IPS DF 4.7 (cell line): Measurements from ENCODE around the gene BICDL1.
"Not testable (repeated sequence)": the region's sequence is repeated elsewhere in the genome, so short reads cannot be mapped to it uniquely, and the experiment has no call there.

Experiments used
- DNase-seq: peaks from one replicate; pipeline ENCODE4 v3.0.0-alpha.2; 2013; ENCODE audit warnings: low spot score; ENCODE audit errors: extremely low read depth

Gene BICDL1, protein sequence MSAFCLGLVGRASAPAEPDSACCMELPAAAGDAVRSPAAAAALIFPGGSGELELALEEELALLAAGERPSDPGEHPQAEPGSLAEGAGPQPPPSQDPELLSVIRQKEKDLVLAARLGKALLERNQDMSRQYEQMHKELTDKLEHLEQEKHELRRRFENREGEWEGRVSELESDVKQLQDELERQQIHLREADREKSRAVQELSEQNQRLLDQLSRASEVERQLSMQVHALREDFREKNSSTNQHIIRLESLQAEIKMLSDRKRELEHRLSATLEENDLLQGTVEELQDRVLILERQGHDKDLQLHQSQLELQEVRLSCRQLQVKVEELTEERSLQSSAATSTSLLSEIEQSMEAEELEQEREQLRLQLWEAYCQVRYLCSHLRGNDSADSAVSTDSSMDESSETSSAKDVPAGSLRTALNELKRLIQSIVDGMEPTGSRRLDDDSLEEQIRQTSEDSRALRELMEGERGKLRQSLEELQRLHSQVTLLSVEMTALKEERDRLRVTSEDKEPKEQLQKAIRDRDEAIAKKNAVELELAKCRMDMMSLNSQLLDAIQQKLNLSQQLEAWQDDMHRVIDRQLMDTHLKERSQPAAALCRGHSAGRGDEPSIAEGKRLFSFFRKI

GRCh38 chr12:119988472-119989360 lies at the start of gene BICDL1:
BICDL1 (plus strand) TSS chr12:119989236; CDS start chr12:119989869, 633 bp downstream.
- DNase-seq = peak; percentile 68

GRCh38 chr12:119940897-119941296 lies 48.1 kb upstream of the BICDL1 start:
- DNase-seq = no peak

DNA sequence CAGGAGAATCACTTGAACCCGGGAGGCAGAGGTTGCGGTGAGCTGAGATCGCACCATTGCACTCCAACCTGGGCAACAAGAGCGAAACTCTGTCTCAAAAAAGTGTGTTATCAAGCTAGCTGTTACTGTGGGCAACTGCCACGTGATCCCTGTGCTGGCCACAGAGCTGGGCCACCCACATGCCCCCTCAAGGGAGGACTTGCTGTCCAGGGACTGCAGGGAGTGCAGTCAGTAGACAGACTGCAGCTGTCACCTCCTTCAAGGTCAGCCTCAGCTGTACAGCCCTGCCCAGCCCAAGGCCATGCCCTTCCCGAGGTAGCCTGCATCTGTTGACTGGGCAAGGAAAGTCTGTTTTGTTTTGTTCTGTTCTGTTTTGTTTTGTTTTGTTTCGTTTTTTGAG lies 46.6 kb upstream of the BICDL1 start:
- DNase-seq = no peak

DNA sequence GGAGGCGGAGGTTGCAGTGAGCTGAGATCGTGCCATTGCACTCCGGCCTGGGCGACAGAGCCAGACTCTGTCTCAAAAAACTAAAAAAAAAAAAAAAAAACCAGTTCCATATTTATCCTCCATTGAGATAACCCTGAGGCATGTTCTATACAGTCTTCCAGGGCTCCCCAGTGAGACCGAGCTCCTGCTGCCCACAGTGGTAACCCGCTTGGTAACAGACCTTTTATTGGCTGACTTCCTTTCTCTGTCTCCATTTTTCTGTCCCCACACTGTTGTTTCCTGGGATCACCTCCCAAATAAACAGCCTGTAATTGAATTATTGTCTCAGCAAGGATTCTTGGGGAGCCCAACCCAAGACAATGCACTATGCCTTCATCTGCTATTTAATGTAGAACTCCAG lies 42.8 kb upstream of the BICDL1 start:
- DNase-seq = no peak

DNA sequence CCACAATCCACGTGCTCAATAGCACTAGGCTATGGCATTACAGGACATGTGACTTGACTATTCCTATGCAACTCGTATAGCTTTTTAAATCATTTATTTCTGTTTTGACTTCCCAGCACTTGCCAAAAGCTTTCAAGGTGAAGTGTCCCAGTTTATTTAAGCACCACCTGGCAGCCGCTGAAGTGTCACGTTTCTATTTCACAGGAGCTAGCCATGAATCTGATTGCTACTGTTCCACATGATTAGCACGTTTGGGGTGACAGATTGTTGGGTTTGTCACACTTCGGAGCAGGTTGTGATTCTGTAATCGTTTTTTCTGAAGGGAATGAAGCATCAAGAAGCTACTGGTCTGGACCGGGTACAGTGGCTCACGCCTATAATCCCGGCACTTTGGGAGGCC lies 39.9 kb upstream of the BICDL1 start:
- no peak for DNase-seq

GRCh38 chr12:119949594-119949993 lies 39.4 kb upstream of the BICDL1 start:
- no peak for DNase-seq

- DNase-seq = no peak
Measured at GRCh38 chr12:119956047-119956446, 33.0 kb upstream of the BICDL1 start.

DNA sequence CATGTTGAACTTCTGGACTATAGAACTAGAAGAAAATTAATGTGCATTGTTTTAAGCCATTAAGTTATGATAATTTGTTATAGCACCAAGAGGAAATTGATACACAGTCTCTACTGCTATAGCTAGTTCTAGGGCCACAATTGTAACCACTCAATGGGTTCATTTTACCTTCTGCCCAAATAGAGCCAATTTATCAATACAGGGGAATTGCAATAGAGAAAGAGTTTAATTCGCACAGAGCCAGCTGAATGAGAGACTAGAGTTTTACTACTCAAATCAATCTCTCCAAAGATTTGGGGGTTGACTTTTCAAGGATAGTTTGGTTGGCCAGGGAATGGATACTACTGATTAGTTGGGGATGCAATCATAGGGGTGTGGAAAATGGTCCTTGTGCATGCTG lies 31.9 kb upstream of the BICDL1 start:
- no peak for DNase-seq

- DNase-seq = no peak
Measured at GRCh38 chr12:119959435-119959834, 29.6 kb upstream of the BICDL1 start.

- no peak for DNase-seq
Measured at GRCh38 chr12:119964123-119964522, 24.9 kb upstream of the BICDL1 start.

- DNase-seq = no peak
Measured at GRCh38 chr12:119964929-119965328, 24.1 kb upstream of the BICDL1 start.

DNA sequence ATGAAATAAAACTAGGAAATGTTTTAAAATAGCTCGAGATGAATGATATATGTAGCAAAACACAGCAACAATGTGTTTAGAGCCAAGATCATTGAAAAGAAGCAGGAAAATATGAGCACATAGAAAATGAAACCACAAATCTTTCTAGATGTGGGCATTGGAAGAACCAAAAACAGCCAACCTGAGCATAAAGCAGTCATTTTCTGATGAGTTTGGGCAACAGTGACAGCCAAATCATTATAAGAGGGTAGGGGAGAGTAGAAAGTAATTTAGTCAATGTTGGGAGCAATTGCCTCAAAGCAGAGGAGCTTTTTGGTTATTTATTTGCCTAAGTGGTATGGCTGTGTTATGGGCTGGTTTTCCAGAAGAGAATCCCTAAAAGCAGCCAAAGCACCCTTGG lies 8.8 kb upstream of the BICDL1 start:
- no peak for DNase-seq

DNA sequence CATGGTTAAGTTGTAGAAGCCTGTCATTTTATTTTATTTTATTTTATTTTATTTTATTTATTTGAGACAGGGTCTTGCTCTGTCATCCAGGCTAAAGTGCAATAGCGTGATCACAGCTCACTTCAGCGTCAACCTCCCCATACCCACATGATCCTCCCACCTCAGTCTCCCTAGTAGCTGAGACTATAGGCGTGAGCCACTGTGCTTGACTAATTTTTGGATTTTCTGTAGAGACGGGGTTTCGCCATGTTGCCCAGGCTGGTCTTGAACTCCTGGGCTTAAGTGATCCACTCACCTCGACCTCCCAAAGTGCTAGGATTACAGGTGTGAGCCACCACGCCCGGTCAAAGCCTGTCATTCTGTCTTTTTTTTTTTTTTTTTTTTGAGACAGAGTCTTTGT lies 8.3 kb upstream of the BICDL1 start:
- DNase-seq = not testable (repeated sequence)

DNA sequence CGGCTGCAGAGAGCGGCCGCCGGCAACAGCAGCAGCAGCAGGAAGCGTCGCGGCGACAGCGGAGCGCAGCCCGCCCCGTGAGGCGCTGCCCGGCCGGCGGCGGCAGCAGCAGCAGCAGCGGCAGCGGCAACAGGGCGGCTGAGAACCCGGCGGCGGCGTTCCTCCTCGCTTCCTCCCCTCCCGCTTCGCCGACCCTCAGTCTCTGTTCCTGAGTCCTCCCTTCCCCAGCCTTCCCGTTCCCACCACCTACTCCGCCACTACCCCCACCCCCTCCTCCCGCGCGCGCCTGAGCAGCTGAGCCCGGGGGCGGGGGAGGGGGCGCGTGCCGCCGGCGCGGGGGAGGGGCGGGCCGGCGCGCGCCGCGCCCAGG lies 310 bp downstream of the BICDL1 start:
- DNase-seq = no peak

DNA sequence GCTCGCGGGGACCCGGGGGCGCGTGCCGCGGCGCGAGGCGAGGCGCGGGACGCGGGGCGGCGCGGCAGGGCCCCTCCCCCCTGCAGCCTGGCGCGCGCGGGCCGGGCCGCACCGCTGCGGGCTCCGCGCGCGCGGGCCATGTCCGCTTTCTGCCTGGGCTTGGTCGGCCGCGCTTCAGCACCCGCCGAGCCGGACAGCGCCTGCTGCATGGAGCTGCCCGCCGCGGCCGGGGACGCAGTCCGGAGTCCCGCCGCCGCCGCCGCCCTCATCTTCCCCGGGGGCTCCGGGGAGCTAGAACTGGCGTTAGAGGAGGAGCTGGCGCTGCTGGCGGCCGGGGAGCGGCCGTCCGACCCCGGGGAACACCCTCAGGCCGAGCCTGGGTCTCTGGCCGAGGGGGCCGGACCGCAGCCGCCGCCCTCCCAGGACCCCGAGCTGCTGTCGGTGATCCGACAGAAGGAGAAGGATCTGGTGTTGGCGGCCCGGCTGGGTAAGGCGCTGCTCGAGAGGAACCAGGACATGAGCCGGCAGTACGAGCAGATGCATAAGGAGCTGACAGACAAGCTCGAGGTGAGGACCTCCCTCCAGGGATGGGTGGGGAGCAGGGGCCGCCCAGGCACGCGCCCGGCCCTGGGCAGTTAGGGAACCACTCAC lies 820 bp downstream of the BICDL1 start:
- DNase-seq = no peak

DNA sequence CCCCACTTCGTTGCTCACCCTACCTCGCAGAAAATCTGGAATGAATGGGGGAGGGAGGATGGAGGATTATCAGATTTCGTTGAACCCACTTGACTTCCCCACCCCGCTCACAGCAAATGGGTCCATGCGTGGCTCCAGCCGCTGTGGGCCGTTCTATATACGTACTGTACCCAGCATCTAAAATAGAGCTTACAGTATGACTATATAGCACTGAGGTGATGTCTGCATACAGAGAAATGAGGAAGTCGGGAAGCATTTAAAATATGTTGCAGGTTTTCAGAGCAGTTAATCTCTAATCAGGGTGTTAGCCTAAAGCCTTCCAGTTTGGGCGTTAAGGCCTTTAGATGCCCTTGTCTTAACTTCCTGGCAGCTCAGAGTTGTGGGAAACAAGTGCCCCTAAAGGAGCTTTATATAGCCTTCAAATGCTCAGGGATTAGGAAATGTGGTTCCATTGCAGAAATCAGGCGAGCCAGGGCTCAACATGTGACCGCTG lies 1.4 kb downstream of the BICDL1 start:
- DNase-seq = no peak

- DNase-seq = no peak
Measured at GRCh38 chr12:119992129-119992705, 3.2 kb downstream of the BICDL1 start.

DNA sequence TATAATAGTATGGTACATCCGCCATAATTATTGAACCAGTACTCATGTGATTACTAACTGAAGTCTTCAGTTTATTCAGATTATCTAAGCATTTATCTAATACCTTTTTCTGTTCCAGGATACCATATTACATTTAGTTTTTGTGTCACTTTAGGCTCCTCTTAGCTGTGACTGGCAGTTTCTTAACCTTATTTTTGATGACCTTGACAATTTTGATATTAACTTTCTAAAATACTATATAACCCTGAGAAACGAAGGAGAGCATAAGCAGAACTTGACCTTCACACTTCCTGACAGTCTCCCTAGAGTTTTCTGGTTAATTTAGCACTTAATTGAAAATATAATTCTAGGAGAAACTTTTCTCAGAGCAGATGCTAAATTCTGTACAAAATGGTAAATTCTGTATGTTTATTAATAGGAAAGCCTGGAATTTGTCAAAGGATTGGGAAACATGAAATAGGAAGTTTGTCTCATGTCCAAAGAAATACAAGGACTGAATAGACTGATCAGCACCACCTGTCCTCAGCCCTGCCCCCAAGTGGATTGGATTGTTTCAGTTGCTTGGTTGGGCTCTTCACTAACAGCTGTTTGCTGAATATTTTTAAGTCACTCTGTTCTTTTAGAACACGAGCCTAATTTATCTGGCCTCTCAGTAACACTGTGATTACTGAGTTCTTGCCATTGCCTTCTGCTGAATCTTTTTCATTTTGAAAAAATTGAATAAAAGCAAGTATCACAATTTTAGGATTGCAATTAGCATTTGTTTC lies 6.0 kb downstream of the BICDL1 start:
- DNase-seq = no peak

- DNase-seq = no peak
Measured at GRCh38 chr12:119996417-119996816, 7.4 kb downstream of the BICDL1 start.
